Measurements from ENCODE around the gene AP2B1.

- TF ChIP-seq SP1 (IDR thresholded peaks at IDR 0.05; ENCODE audit: low read depth): no peak
- TF ChIP-seq, protein P1, sequence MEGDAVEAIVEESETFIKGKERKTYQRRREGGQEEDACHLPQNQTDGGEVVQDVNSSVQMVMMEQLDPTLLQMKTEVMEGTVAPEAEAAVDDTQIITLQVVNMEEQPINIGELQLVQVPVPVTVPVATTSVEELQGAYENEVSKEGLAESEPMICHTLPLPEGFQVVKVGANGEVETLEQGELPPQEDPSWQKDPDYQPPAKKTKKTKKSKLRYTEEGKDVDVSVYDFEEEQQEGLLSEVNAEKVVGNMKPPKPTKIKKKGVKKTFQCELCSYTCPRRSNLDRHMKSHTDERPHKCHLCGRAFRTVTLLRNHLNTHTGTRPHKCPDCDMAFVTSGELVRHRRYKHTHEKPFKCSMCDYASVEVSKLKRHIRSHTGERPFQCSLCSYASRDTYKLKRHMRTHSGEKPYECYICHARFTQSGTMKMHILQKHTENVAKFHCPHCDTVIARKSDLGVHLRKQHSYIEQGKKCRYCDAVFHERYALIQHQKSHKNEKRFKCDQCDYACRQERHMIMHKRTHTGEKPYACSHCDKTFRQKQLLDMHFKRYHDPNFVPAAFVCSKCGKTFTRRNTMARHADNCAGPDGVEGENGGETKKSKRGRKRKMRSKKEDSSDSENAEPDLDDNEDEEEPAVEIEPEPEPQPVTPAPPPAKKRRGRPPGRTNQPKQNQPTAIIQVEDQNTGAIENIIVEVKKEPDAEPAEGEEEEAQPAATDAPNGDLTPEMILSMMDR (IDR thresholded peaks at IDR 0.05 in 2 of 3, conservative IDR thresholded peaks at IDR 0.05 in 1 of 3; ENCODE audit: borderline replicate concordance in 1 of 3, insufficient read depth in 1 of 3, low read depth in 2 of 3, low read length in 2 of 3): no peak
- TF ChIP-seq POLR2AphosphoS5 (IDR thresholded peaks at IDR 0.05; ENCODE audit: low read depth, low read length): no peak
- TF ChIP-seq EZH2phosphoT487 (IDR thresholded peaks at IDR 0.05; ENCODE audit: borderline replicate concordance): no peak
- no peak for TF ChIP-seq ELF1 (IDR thresholded peaks at IDR 0.05; ENCODE audit: borderline replicate concordance, low read depth)
- TF ChIP-seq SRF (IDR thresholded peaks at IDR 0.05; ENCODE audit: low read depth): no peak
- TF ChIP-seq RAD21 (IDR thresholded peaks at IDR 0.05; ENCODE audit: low read depth): no peak
- TF ChIP-seq CEBPB (IDR thresholded peaks at IDR 0.05; ENCODE audit: low read depth): no peak
These were observed 49.5 kb upstream of the AP2B1 start, which contains the start of gene SLFN12L for GRCh38 chr17:35537601-35538141.
